GM12874 (cell line): Measurements from ENCODE around the gene NUDT22.

Experiments used
- CTCF ChIP-seq: IDR thresholded peaks from 2 replicates; pipeline ENCODE4 v1.5.1; 2011; ENCODE audit warnings: low read depth, mild to moderate bottlenecking, control low read depth, low read length, moderate library complexity; ENCODE audit not compliant: insufficient read depth

The NUDT22 gene

GRCh38 chr11:64251753-64252002 is 25.6 kb downstream of the NUDT22 start:
- TF ChIP-seq CTCF: no peak

- peak; percentile 48 for TF ChIP-seq CTCF
Observed at GRCh38 chr11:64252003-64252872, 26.2 kb downstream of the NUDT22 start.

GRCh38 chr11:64253043-64253442 is 27.0 kb downstream of the NUDT22 start:
- no peak for TF ChIP-seq CTCF

- TF ChIP-seq CTCF: no peak
Observed at GRCh38 chr11:64253481-64253880, 27.4 kb downstream of the NUDT22 start.

- no peak for TF ChIP-seq CTCF
Observed at GRCh38 chr11:64254326-64254725, 28.3 kb downstream of the NUDT22 start.

GRCh38 chr11:64255135-64256128 is 29.4 kb downstream of the NUDT22 start:
- no peak for TF ChIP-seq CTCF

GRCh38 chr11:64256300-64256699 is 30.2 kb downstream of the NUDT22 start:
- no peak for TF ChIP-seq CTCF
